Loucy (cell line): ENCODE results near the gene CLSTN2.

ENCODE experiments used
- H2AFZ ChIP-seq: fragments of 200-600 bp; sonication (generic); 2 replicates; pipeline ENCODE4 v1.6.0; 2016; ENCODE audit warnings: antibody characterized with exemption, mild to moderate bottlenecking, low read length, moderate library complexity
- H3F3A ChIP-seq: fragments of 200-600 bp; 2 replicates; pipeline ENCODE4 v1.6.0; 2016; ENCODE audit warnings: antibody characterized with exemption, low read depth, mild to moderate bottlenecking
- H3K27me3 ChIP-seq: fragments of 200-600 bp; sonication (generic); 2 replicates; pipeline ENCODE4 v1.6.1; 2014; ENCODE audit warnings: low read length, mild to moderate bottlenecking; ENCODE audit not compliant: insufficient read depth, poor library complexity, severe bottlenecking
- H3K36me3 ChIP-seq: fragments of 200-600 bp; sonication (generic); 2 replicates; pipeline ENCODE4 v1.6.1; 2016; ENCODE audit warnings: low read length; ENCODE audit not compliant: insufficient read depth
- H3K4me1 ChIP-seq: fragments of 200-600 bp; sonication (generic); 2 replicates; pipeline ENCODE4 v1.5.1; 2014; ENCODE audit warnings: low read length, mild to moderate bottlenecking; ENCODE audit not compliant: insufficient read depth, poor library complexity, severe bottlenecking
- H3K4me2 ChIP-seq: fragments of 200-600 bp; sonication (generic); 2 replicates; pipeline ENCODE4 v1.6.0; 2014; ENCODE audit warnings: antibody characterized with exemption, low read length, low read depth, mild to moderate bottlenecking; ENCODE audit not compliant: poor library complexity, severe bottlenecking
- H3K4me3 ChIP-seq: fragments of 200-600 bp; sonication (generic); 2 replicates; pipeline ENCODE4 v1.5.1; 2014; ENCODE audit warnings: low read length, mild to moderate bottlenecking, mixed read lengths; ENCODE audit not compliant: poor library complexity, severe bottlenecking
- H3K79me2 ChIP-seq: fragments of 200-600 bp; sonication (generic); 2 replicates; pipeline ENCODE4 v1.6.1; 2014; ENCODE audit warnings: low read length; ENCODE audit not compliant: insufficient read depth
- H3K9ac ChIP-seq: fragments of 200-600 bp; sonication (generic); 2 replicates; pipeline ENCODE4 v1.6.0; 2014; ENCODE audit warnings: mild to moderate bottlenecking, low read depth, low read length, moderate library complexity; ENCODE audit not compliant: poor library complexity, severe bottlenecking
- H3K9me2 ChIP-seq: fragments of 200-600 bp; sonication (generic); replicated peaks from 2 replicates; pipeline ENCODE4 v1.6.1; 2016; ENCODE audit warnings: low read depth, low read length, mixed read lengths
- H3K9me3 ChIP-seq: fragments of 200-600 bp; sonication (generic); 2 replicates; pipeline ENCODE4 v1.6.1; 2014; ENCODE audit warnings: mild to moderate bottlenecking, antibody characterized with exemption, low read length, low read depth; ENCODE audit not compliant: insufficient read depth
- H4K20me1 ChIP-seq: fragments of 200-600 bp; sonication (generic); 2 replicates; pipeline ENCODE4 v1.6.0; 2014; ENCODE audit warnings: antibody characterized with exemption, low read length, mild to moderate bottlenecking; ENCODE audit not compliant: insufficient read depth, poor library complexity, severe bottlenecking
- CTCF ChIP-seq: fragments of 200-600 bp; sonication (generic); conservative IDR thresholded peaks from 2 replicates; pipeline ENCODE4 v1.5.1; 2014; ENCODE audit warnings: mild to moderate bottlenecking, antibody characterized with exemption, low read length
- EZH2phosphoT487 ChIP-seq: fragments of 200-600 bp; IDR thresholded peaks from 2 replicates; pipeline ENCODE4 v1.6.1; 2018; ENCODE audit warnings: antibody characterized with exemption, mild to moderate bottlenecking, moderate library complexity, borderline replicate concordance

CLSTN2 gene

GRCh38 chr3:139982404-139982803 lies 47.4 kb downstream of the CLSTN2 start:
- Histone ChIP-seq H3K4me2 (no peak overlapping the region), H3K9ac (no peak overlapping the region), H4K20me1 (no peaks in the 10 kb centered on the region), H3K4me3 (no peak overlapping the region), H3K4me1 (no peaks in the 10 kb centered on the region), H3K36me3 (no peaks in the 10 kb centered on the region), H3K9me2 (no peaks in the 10 kb centered on the region), H3K79me2 (no peaks in the 10 kb centered on the region), H3F3A (no peaks in the 10 kb centered on the region), H2AFZ (no peak overlapping the region), H3K27me3 (no peaks in the 10 kb centered on the region), H3K9me3 (no peaks in the 10 kb centered on the region)
- TF ChIP-seq CTCF (0 out of 2 replicates have a peak, but pooled peaks have one; percentile 12), EZH2phosphoT487 (no peak)

GRCh38 chr3:139985576-139985975 lies 50.6 kb downstream of the CLSTN2 start:
- TF ChIP-seq EZH2phosphoT487 (no peak), CTCF (no peak)
- H3F3A ChIP-seq: no peaks in the 10 kb centered on the region
- H3K4me2 ChIP-seq: no peak overlapping the region
- no peaks in the 10 kb centered on the region for H3K79me2 ChIP-seq
- H3K27me3 ChIP-seq: no peaks in the 10 kb centered on the region
- no peaks in the 10 kb centered on the region for H4K20me1 ChIP-seq
- no peak overlapping the region for H3K9ac ChIP-seq
- H2AFZ ChIP-seq: no peak overlapping the region
- H3K9me2 ChIP-seq: no peaks in the 10 kb centered on the region
- no peaks in the 10 kb centered on the region for H3K9me3 ChIP-seq
- no peaks in the 10 kb centered on the region for H3K4me1 ChIP-seq
- no peaks in the 10 kb centered on the region for H3K36me3 ChIP-seq
- no peak overlapping the region for H3K4me3 ChIP-seq

GRCh38 chr3:139987908-139988307 lies 52.9 kb downstream of the CLSTN2 start:
- TF ChIP-seq CTCF: no peak
- TF ChIP-seq EZH2phosphoT487: no peak
- no peaks in the 10 kb centered on the region for H3K27me3 ChIP-seq

More at GRCh38 chr3:139987908-139988307, 52.9 kb downstream of the CLSTN2 start:
- Histone ChIP-seq H3F3A (no peaks in the 10 kb centered on the region), H4K20me1 (no peaks in the 10 kb centered on the region), H3K4me1 (no peaks in the 10 kb centered on the region), H3K9me2 (no peaks in the 10 kb centered on the region), H3K4me2 (no peak overlapping the region), H2AFZ (no peak overlapping the region), H3K9me3 (no peaks in the 10 kb centered on the region), H3K79me2 (no peaks in the 10 kb centered on the region), H3K4me3 (no peak overlapping the region), H3K36me3 (no peaks in the 10 kb centered on the region), H3K9ac (no peak overlapping the region)
